Raji (cell line): ENCODE data around the gene HAUS3.

Experiments used
- POLR2A ChIP-seq: IDR thresholded peaks from 2 replicates; pipeline ENCODE4 v1.6.1; 2011; ENCODE audit warnings: low read depth, low read length, control low read depth; ENCODE audit not compliant: insufficient read depth

Gene HAUS3

GRCh38 chr4:2180410-2180809, 61.5 kb downstream of the HAUS3 start:
- no peak for TF ChIP-seq POLR2A

- TF ChIP-seq POLR2A: no peak
These were observed 62.2 kb downstream of the HAUS3 start for GRCh38 chr4:2179717-2180116.

- no peak for TF ChIP-seq POLR2A
These were observed 62.9 kb downstream of the HAUS3 start for GRCh38 chr4:2178986-2179385.
